HUES64 (cell line): ENCODE results near the gene CBFA2T3.

Source experiments
- H3K27ac ChIP-seq: 2 replicates; pipeline ENCODE4 v1.7.0; 2013; ENCODE audit warnings: low read depth, low read length, inconsistent platforms
- H3K27me3 ChIP-seq: 2 replicates; pipeline ENCODE4 v1.6.1; 2013; ENCODE audit warnings: mild to moderate bottlenecking, low read length; ENCODE audit not compliant: insufficient read depth
- H3K36me3 ChIP-seq: 2 replicates; pipeline ENCODE4 v1.6.1; 2013; ENCODE audit warnings: mild to moderate bottlenecking, low read length; ENCODE audit not compliant: insufficient read depth
- H3K4me1 ChIP-seq: 2 replicates; pipeline ENCODE4 v1.6.1; 2013; ENCODE audit warnings: mild to moderate bottlenecking, low read length, moderate library complexity; ENCODE audit not compliant: insufficient read depth
- H3K4me3 ChIP-seq: 2 replicates; pipeline ENCODE4 v1.5.1; 2013; ENCODE audit warnings: mild to moderate bottlenecking, low read length, moderate library complexity
- H3K9ac ChIP-seq: 2 replicates; pipeline ENCODE4 v1.6.1; 2013; ENCODE audit warnings: mild to moderate bottlenecking, low read depth, low read length
- H3K9me3 ChIP-seq: 2 replicates; pipeline ENCODE4 v1.6.1; 2013; ENCODE audit warnings: low read depth, low read length; ENCODE audit not compliant: insufficient read depth
- WGBS: fragments of 150-250, 120-280 bp; methylation state at CpG from one replicate; pipeline ENCODE4 v1.1.7; 2013; ENCODE audit warnings: missing lambda C conversion rate; 5-methylcytosine and 5-hydroxymethylcytosine counted together

Gene CBFA2T3

DNA sequence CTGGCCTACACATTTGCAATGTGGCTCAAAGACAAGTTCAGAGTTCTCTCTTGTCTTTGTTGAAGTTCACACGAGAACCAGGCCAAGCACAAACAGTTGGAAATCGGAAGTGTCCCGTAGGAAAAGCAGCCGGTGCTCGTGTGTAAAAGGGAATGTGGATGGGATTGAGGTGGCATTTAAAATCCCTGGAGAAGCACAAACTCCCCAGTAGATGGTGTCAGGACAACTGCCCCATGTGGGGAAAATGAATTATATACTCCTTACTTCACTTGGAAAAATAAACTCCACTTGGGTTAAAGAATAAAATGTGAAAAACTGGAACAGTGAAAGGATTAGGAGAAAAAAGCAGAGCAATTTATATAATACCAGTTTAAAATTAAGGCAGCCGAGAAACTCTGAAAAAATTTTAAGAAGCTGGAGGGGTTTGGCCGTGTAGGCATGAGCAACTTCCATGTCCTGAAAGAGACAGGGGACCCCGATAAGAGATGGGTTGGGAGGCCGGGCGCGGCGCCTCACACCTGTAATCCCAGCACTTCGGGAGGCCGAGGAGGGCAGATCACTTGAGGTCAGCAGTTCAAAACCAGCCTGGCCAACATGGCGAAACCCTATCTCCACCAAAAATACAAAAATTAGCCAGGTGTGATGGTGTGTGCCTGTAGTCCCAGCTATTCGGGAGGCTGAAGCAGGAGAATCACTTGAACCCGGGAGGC is 28.1 kb downstream of the CBFA2T3 start:
- Histone ChIP-seq H3K9ac (no peak overlapping the region), H3K4me3 (no peak overlapping the region), H3K27me3 (no peaks in the 10 kb centered on the region; the same call in 1 of the 2 replicates), H3K36me3 (no peaks in the 10 kb centered on the region), H3K9me3 (no peaks in the 10 kb centered on the region), H3K4me1 (no peaks in the 10 kb centered on the region), H3K27ac (no peak overlapping the region)
- WGBS: 89% methylated on average over 16 of the region's 17 CpGs

DNA sequence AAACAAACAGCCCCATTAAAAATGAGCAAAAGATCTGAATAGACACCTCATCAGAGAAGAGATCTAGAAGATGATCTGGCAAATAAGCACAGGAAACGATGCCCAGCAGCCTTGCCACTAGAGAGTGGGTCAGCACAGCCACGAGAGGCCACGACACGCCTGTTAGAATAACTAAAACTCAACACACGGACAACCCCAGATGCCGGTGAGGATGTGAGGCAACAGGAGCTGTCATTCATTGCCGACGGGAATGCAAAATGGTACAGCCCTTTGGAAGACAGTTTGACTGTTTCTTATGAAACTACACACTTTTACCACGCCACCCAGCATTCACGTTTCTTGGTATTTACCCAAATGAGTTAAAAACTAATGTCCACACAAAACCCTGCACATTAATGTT is 31.5 kb downstream of the CBFA2T3 start:
- Histone ChIP-seq H3K27me3 (peaks cover 23% of the 10 kb centered on the region), H3K9me3 (no peaks in the 10 kb centered on the region), H3K36me3 (no peaks in the 10 kb centered on the region), H3K9ac (no peak overlapping the region), H3K4me3 (no peak overlapping the region), H3K4me1 (no peaks in the 10 kb centered on the region), H3K27ac (no peak overlapping the region)
- WGBS: 86% methylated on average over 10 of the region's 10 CpGs

DNA sequence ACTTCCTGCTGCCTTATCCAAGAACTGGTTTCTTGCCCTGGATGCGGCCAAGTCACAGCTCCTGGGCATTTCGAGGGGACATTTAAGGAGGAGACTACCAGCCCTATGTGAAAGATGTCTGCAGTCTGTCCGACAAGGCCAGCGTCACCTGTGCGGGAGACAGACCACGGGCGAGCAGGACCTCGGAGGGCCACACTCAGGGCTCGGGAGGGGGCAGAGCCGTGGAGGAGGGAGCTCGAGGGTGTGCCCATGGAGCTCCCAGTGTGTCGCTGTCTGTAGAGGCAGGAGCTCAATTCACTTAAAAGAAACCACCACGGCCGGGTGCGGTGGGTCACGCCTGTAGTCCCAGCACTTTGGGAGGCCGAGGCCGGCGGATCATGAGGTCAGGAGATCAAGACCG is 33.3 kb downstream of the CBFA2T3 start:
- H3K27me3 ChIP-seq: peaks cover 40% of the 10 kb centered on the region
- 90% methylated on average over 20 of the region's 20 CpGs for WGBS
- H3K4me1 ChIP-seq: no peaks in the 10 kb centered on the region
- no peaks in the 10 kb centered on the region for H3K36me3 ChIP-seq
- H3K9me3 ChIP-seq: no peaks in the 10 kb centered on the region
- no peak overlapping the region for H3K4me3 ChIP-seq
- H3K27ac ChIP-seq: no peak overlapping the region
- H3K9ac ChIP-seq: no peak overlapping the region

GRCh38 chr16:88943131-88943664 is 33.8 kb downstream of the CBFA2T3 start:
- WGBS: 92% methylated on average over 18 of the region's 18 CpGs

DNA sequence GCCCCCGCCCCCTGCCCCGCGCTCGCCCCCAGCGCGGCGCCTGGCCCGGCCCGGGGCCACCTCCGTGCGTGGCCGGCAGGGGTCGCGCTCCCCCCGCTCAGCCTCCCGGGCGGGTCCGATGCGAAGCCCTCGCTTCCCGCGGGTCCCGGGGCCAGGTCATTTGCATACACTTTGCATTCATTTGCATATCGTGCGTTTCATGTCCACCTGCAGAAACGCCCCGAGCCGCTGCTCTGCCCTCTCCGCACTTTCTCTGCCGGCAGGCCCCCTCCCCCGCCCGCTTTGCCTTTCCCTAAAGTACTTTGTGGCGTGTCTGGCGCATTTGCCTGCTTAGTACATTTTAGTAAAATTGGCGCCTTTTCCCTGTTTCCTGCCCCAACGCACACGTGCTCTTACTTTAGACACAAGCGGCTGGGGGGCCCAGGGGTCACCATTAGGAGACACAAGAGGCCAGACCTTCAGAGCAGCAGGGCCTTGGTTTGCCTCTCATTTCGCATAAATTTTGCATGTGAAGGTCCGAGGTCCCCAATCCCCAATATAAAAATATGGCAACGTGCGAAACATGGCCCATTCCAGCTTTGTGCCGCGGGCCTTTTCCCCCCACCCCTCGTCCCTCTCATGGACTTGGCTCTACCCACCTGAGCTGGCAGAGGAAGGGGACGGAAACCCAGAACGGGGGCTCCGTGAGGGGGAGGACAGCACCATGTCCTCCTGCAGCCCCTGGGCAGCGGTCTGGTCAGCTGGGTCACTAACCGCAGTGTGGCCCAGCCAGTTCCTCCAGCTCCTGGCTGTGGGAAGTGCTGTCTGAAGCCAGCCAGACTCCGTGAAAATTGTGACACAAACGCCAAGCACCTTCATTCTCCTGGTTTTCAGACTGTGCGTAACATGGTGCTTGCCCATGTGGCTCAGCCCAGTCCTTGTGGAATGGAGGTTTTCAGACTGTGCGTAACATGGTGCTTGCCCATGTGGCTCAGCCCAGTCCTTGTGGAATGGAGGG is 34.8 kb downstream of the CBFA2T3 start:
- H3K9me3 ChIP-seq: no peaks in the 10 kb centered on the region
- peak overlapping the region; percentile 37 for H3K4me3 ChIP-seq
- no peaks in the 10 kb centered on the region for H3K36me3 ChIP-seq
- H3K27ac ChIP-seq: no peak overlapping the region
- no peak overlapping the region for H3K9ac ChIP-seq
- WGBS: 31% methylated on average over 54 of the region's 54 CpGs
- H3K4me1 ChIP-seq: no peaks in the 10 kb centered on the region
- H3K27me3 ChIP-seq: peaks cover 48% of the 10 kb centered on the region

More at GRCh38 chr16:88943131-88943664, 33.8 kb downstream of the CBFA2T3 start:
- no peaks in the 10 kb centered on the region for H3K4me1 ChIP-seq
- no peak overlapping the region for H3K4me3 ChIP-seq
- peaks cover 45% of the 10 kb centered on the region for H3K27me3 ChIP-seq
- H3K27ac ChIP-seq: no peak overlapping the region
- H3K36me3 ChIP-seq: no peaks in the 10 kb centered on the region
- H3K9ac ChIP-seq: no peak overlapping the region
- no peaks in the 10 kb centered on the region for H3K9me3 ChIP-seq

DNA sequence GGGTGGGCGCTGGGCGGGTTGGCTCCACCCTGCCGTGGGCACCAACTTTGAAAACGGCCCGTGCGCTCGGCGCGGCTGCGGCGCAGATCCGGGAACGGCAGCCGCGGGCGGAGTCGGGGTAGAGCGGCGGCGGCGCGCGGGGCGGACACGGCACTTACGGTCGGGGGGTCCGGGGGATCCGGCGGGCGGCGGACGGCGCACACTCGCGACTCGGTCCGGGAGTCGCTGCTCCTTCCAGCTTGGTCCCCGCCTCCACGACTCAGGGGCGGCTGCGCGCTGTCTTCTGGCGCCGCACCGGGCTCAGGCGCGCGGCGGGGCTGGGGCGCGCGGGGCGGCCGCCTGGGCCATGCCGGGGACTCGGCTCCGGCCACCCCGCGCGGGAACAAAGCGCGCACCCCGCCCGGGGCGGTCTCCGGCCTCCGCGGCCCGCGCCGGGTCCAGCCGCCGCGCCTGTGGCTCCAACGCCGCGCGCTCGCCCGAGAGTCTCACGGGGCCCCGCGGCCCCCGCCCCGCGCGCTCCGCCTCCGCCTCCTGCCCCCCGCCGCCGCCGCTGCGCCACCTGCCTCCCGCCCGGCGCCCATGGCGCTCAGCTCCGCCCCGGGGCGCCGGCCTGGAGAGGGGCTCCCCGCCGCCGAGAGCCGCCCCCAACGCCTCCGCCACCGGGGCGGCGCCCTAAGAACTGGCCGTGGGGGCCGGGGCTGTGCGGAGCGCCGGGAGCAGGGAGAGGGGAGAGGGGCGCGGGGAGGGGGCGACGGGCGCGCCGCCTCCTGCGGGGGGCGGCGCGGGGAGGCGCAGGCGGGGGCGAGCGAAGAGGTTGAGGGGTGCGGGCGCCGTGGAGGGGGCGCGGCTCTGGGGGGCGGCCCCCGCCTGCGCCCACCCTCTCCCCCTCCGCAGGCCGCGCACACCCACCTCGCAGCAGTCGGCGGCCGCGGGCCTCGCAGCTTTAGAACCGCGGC is 35.9 kb downstream of the CBFA2T3 start:
- 1% methylated on average over 130 of the region's 152 CpGs for WGBS
- Histone ChIP-seq H3K4me3 (peak overlapping the region; percentile 48), H3K27me3 (peaks cover 48% of the 10 kb centered on the region), H3K9ac (peak overlapping the region; percentile 26; the same call in 1 of the 2 replicates), H3K27ac (no peak overlapping the region), H3K36me3 (no peaks in the 10 kb centered on the region), H3K4me1 (no peaks in the 10 kb centered on the region), H3K9me3 (no peaks in the 10 kb centered on the region)

DNA sequence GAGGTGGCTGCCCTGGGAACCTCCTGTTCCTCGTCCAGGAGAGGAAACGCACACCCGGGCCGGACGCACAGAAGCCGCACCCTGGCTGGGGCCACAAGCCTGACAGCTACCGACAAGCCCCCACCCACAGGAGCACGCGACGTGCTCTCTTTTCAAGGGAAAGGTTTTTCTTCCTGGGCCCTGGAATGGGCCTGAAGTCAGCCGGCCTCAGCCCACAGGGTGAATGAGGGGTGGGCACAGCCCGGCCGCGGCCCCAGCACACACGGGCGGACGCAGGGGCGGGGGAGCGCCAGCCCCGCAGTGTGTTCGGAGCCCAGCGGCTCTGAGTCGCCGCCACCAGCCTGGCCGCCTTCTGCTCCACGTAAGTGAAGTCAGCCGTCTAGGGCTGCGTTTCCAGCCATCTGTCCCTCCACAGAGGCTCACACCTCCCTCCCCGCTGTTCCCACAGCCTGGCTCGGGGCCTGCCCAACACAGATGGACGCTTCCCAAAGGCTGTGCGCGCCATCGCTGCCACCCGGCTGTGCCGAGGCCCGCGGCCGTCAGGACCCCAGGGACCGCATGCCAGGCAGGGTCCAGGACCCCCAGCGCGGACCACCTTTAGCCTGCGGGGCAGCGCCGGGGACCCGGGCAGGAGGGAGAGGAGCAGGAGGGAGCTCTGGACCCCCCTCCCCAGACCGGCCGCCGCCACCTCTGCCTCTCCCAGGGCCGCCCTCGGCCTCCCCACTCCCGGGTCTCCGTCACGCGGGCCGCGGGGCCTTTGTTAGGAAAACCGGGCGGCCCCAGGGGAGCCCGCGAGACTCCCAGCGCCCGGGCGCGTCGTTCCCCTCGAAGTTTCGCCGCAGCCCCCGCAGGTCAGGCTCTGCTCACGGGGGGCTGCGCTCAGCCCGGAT is 36.8 kb downstream of the CBFA2T3 start:
- Histone ChIP-seq H3K9me3 (no peaks in the 10 kb centered on the region), H3K27ac (no peak overlapping the region), H3K27me3 (peaks cover 48% of the 10 kb centered on the region), H3K4me3 (peak overlapping the region; percentile 48), H3K4me1 (no peaks in the 10 kb centered on the region), H3K9ac (no peak overlapping the region), H3K36me3 (no peaks in the 10 kb centered on the region)
- WGBS: 15% methylated on average over 73 of the region's 73 CpGs

DNA sequence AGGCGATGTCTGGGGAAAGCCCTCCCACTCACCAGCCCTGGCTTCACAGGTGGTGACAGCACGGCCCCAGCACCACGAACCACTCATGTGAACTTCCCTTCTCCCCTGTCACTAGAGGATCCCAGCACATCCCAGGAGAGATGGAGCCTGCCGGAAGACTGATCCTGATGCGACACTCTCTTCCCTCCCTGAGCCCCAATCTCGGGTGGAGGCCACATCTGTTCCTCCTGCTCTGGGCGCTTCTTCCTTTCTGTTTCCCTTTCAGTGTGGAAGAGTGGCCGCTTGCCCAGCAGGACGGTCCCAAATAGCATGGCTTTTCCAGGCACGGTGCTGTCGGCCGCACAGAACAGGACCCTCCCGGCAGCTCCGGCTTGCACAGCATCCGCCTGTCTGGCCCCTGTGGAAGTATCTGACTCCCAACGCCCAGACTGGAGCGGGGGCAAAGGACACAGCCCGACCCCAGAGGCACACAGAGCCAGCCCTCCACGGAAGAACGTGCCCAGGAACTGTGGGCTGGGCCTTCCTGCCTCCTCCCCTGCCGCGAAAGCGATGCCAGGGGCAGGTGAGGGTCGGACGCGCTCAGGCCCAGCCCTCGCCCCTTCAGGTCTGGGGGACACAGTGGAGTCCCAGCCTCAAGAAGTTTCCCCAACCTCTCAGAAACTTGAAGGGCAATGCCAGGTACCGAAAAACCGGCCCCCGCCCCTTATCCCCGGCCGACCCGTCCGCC is 37.6 kb downstream of the CBFA2T3 start:
- WGBS: 81% methylated on average over 34 of the region's 34 CpGs
- H3K27me3 ChIP-seq: peaks cover 48% of the 10 kb centered on the region
- H3K9me3 ChIP-seq: no peaks in the 10 kb centered on the region
- no peak overlapping the region for H3K27ac ChIP-seq
- no peaks in the 10 kb centered on the region for H3K4me1 ChIP-seq
- H3K36me3 ChIP-seq: no peaks in the 10 kb centered on the region
- H3K4me3 ChIP-seq: no peak overlapping the region
- H3K9ac ChIP-seq: no peak overlapping the region

GRCh38 chr16:88938777-88939244 is 38.2 kb downstream of the CBFA2T3 start:
- H3K4me3 ChIP-seq: no peak overlapping the region
- H3K9me3 ChIP-seq: no peaks in the 10 kb centered on the region
- H3K36me3 ChIP-seq: no peaks in the 10 kb centered on the region
- H3K9ac ChIP-seq: no peak overlapping the region
- 91% methylated on average over 14 of the region's 15 CpGs for WGBS
- H3K27me3 ChIP-seq: peaks cover 48% of the 10 kb centered on the region
- no peaks in the 10 kb centered on the region for H3K4me1 ChIP-seq
- H3K27ac ChIP-seq: no peak overlapping the region
